Choroid plexus epithelial cell (primary cell): ENCODE data around the gene BACE2.
"Not testable (repeated sequence)": the region's sequence is repeated elsewhere in the genome, so short reads cannot be mapped to it uniquely, and the experiment has no call there.

Experiments
- DNase-seq: peaks from one replicate; pipeline ENCODE4 v3.0.0-alpha.2; 2010; ENCODE audit warnings: low read depth
- H3K4me3 ChIP-seq: 2 replicates; pipeline ENCODE4 v1.5.1; 2011; ENCODE audit warnings: low read depth, mild to moderate bottlenecking, control low read depth, low read length, moderate library complexity
- CTCF ChIP-seq: conservative IDR thresholded peaks from 2 replicates; pipeline ENCODE4 v1.5.1; 2011; ENCODE audit warnings: low read depth, mild to moderate bottlenecking, control low read depth, inconsistent platforms, low read length, moderate library complexity

The BACE2 gene

GRCh38 chr21:41243107-41243506, 75.1 kb downstream of the BACE2 start:
- H3K4me3 ChIP-seq: no peak overlapping the region
- no peak for DNase-seq
- no peak for TF ChIP-seq CTCF

- not testable (repeated sequence) for DNase-seq, H3K4me3 ChIP-seq
Measured at GRCh38 chr21:41244266-41244880, 76.4 kb downstream of the BACE2 start.

DNA sequence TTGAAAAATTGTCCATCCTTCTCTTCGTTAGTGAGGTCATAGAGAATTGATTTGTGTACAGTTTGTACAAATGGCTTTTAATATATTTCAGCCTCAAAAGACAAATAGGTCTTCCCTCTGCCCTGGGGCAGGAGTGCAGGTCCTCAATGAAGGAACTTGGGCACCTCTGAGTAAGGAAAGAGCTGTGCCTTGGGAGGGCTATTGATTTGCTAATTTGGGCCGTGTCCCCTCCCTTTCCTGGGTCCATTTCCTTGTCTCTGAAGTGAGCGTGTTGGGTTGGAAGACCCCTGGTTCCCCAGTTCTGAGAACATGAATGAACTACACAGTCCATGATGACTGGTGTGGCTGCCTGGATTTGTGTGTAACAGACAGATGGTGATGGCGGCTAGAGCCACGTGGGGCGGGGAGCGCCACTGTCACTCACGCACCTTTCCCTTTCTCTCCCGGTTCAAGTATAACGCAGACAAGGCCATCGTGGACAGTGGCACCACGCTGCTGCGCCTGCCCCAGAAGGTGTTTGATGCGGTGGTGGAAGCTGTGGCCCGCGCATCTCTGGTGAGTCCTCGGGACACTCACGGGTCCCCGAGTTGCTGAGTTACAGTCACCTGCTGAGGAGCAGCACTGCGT, 77.7 kb downstream of the BACE2 start:
- H3K4me3 ChIP-seq: no peak overlapping the region
- DNase-seq: no peak
- no peak for TF ChIP-seq CTCF

GRCh38 chr21:41246808-41247207, 78.8 kb downstream of the BACE2 start:
- no peak for DNase-seq
- no peak overlapping the region for H3K4me3 ChIP-seq
- TF ChIP-seq CTCF: no peak

DNA sequence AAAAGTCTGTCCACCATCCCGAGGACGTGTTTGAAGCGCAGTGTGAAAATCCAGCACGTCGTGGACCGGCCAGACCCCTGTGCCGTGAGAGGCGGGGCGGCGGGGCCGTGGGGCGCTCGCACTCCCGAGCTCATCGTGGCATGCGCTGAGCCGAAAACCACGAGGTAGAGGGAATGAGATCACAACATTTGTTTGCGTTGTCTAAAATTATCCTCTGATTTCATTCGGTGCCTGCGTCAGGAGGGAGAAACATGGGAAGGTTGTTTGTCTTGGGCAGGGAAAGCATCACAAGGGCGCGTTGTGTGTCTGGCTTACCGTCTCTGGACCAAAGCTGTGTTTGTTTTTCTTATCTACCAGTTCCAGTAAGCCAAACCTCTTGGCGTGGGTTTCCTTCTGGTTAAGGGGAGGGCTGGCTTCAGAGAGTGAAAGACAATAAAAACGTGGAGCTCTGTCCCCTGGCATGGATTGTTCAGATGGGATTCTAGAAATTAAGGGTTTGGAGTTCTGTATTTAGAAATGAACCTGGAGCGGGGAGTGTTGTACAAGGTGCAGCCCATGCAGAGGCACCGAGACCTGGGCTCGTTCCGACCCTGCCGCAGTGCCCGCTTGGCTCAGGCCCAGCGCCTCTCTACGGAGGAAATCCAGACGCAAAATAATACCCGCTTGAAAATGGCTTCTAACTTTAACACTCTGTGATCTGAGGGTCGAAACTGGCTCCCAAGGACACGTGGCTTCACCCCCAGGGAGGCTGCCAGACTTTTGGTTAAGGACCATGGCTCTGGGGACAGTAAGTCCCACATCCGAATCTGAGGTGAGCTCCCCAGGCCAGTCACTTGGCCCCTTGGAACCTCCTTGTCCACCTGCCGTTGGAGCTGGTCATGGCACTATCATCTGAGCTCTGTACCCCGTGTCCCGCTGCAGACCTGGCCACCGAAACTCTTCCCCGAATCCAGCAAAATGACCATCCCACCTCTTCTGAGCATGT, 79.9 kb downstream of the BACE2 start:
- TF ChIP-seq CTCF: no peak
- peak; percentile 63 for DNase-seq
- H3K4me3 ChIP-seq: no peak overlapping the region

DNA sequence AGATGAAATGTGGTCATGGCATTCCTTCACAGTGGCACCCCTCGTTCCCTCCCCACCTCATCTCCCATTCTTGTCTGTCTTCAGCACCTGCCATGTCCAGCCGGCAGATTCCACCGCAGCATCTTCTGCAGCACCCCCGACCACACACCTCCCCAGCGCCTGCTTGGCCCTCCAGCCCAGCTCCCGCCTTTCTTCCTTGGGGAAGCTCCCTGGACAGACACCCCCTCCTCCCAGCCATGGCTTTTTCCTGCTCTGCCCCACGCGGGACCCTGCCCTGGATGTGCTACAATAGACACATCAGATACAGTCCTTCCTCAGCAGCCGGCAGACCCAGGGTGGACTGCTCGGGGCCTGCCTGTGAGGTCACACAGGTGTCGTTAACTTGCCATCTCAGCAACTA, 81.5 kb downstream of the BACE2 start:
- TF ChIP-seq CTCF: no peak
- no peak overlapping the region for H3K4me3 ChIP-seq
- DNase-seq: no peak

GRCh38 chr21:41250519-41250918, 82.6 kb downstream of the BACE2 start:
- no peak for TF ChIP-seq CTCF
- no peak overlapping the region for H3K4me3 ChIP-seq
- peak; percentile 8 for DNase-seq
